ENCODE measurements around the gene WDR62. TPM values are rescaled to one million over a fixed set of nuclear protein-coding genes. Genes with fewer than 3 reads are reported as not detected.

Gene WDR62
- total and polyA plus RNA-seq, 2 of the 8 experiments (the other 6 are each of a cell fraction or from before 2014, with no cell fraction given), result 28.2 to 39.5 TPM

DNA sequence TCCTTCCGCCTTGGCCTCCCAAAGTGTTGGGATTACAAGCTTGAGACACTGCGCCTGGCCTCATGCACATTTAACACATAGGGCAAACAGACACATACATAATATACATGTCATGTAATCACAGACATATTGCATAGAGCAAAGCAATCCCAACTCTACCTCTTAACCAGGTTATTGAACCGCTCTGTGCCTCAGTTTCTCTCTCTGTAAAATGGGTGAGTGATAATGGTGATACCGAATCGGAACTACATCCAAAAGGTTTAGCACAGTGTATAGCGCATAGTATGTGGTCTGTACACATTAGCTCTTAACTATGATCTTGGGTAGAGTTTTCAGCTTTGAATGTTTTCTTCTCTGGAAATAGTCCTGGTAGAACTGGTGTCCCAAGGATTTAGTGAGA, 89.9 kb downstream of the WDR62 start:
- Histone ChIP-seq H4K8ac (ENCODE audit: extremely low read depth, insufficient read depth, low read length) (no peak overlapping the region), H3K4me2 (ENCODE audit: insufficient read depth in 1 of 2, low read depth in 2 of 2, low read length in 2 of 2) (no peak overlapping the region), H3K79me1 (ENCODE audit: low read depth, low read length) (peaks cover 3% of the 10 kb centered on the region), H3K4ac (replicated peaks; ENCODE audit: insufficient read length, low read depth, low read length) (no peak overlapping the region), H3K18ac (ENCODE audit: extremely low read depth, low read length) (no peak overlapping the region), H3K14ac (ENCODE audit: insufficient read length) (no peak overlapping the region), H2BK120ac (replicated peaks; ENCODE audit: low read depth, low read length) (no peak overlapping the region), H3K4me1 (replicated peaks in 1 of 4; ENCODE audit: control insufficient read depth in 3 of 4, insufficient read depth in 4 of 4, low read length in 3 of 4) (peaks cover 0 to 3% (median 3%) of the 10 kb centered on the region in 4 experiments; a peak in 3 of 7 replicates), H2BK15ac (ENCODE audit: low read length) (no peak overlapping the region), H3K9ac (replicated peaks in 1 of 4; ENCODE audit: extremely low read depth in 1 of 4, low read depth in 3 of 4, low read length in 3 of 4) (no peak overlapping the region), H3K27me3 (replicated peaks in 1 of 4; ENCODE audit: control insufficient read depth in 3 of 4, extremely low read depth in 1 of 4, insufficient read depth in 3 of 4, low read length in 3 of 4) (no peaks in the 10 kb centered on the region), H3K27ac (ENCODE audit: low read depth, low read length) (no peak overlapping the region), H3K9me3 (ENCODE audit: insufficient read depth in 2 of 2, low read depth in 1 of 2, low read length in 1 of 2) (no peaks in the 10 kb centered on the region), H3K36me3 (ENCODE audit: control insufficient read depth in 2 of 4, insufficient read depth in 4 of 4, low read length in 3 of 4) (peaks cover 17 to 55% (median 40%) of the 10 kb centered on the region in 4 experiments), H2BK5ac (ENCODE audit: low read depth, low read length) (no peak overlapping the region), H2AFZ (ENCODE audit: low read length) (no peak overlapping the region), H3K79me2 (ENCODE audit: control insufficient read depth in 1 of 2, insufficient read depth in 2 of 2, low read length in 2 of 2) (peaks cover 0 to 12% of the 10 kb centered on the region in 2 experiments; a peak in 1 of 4 replicates), H2BK12ac (ENCODE audit: low read depth, low read length) (no peak overlapping the region), H4K20me1 (replicated peaks in 1 of 2; ENCODE audit: control insufficient read depth in 1 of 2, insufficient read depth in 2 of 2, low read length in 2 of 2) (peaks cover 0 to 11% of the 10 kb centered on the region in 2 experiments), H3K56ac (replicated peaks; ENCODE audit: insufficient read length, low read depth, low read length) (no peak overlapping the region), H2AK5ac (ENCODE audit: low read depth, low read length) (no peak overlapping the region), H3K23ac (ENCODE audit: insufficient read length) (no peak overlapping the region), H4K91ac (replicated peaks; ENCODE audit: insufficient read length, low read length) (no peak overlapping the region), H3K23me2 (ENCODE audit: low read depth, low read length) (peaks cover 10% of the 10 kb centered on the region; the same call in 1 of the 2 replicates), H3K4me3 (ENCODE audit: extremely low read depth in 1 of 4, insufficient read depth in 2 of 4, low read depth in 3 of 4, low read length in 4 of 4) (no peak overlapping the region), H2BK20ac (ENCODE audit: low read length) (no peak overlapping the region), H4K5ac (ENCODE audit: insufficient read length, low read depth, low read length) (no peak overlapping the region)
- no peak for FAIRE-seq
- TF ChIP-seq EZH2 (IDR thresholded peaks at IDR 0.05; ENCODE audit: low read depth, low read length, severe bottlenecking), result no peak
- TF ChIP-seq KDM5A (IDR thresholded peaks at IDR 0.05; ENCODE audit: low read length), result no peak
- no peak for TF ChIP-seq POLR2AphosphoS5 (IDR thresholded peaks at IDR 0.05; ENCODE audit: low read depth, low read length)
- TF ChIP-seq TBP (IDR thresholded peaks at IDR 0.05; ENCODE audit: low read depth, low read length), result no peak
- TF ChIP-seq GTF2F1 (IDR thresholded peaks at IDR 0.05; ENCODE audit: borderline replicate concordance, low read depth, low read length), result no peak
- TF ChIP-seq ASH2L (IDR thresholded peaks at IDR 0.05; ENCODE audit: low read length), result no peak
- no peak for TF ChIP-seq RFX5 (IDR thresholded peaks at IDR 0.05; ENCODE audit: borderline replicate concordance, low read depth, low read length)
- TF ChIP-seq NANOG (IDR thresholded peaks at IDR 0.05; ENCODE audit: insufficient read depth, low read depth, low read length, poor library complexity, severe bottlenecking), result no peak
- no peak for TF ChIP-seq TAF1 (IDR thresholded peaks at IDR 0.05; ENCODE audit: low read depth, low read length)
- no peak for TF ChIP-seq SRF (IDR thresholded peaks at IDR 0.05; ENCODE audit: low read depth, low read length)
- no peak for TF ChIP-seq NRF1 (IDR thresholded peaks at IDR 0.05; ENCODE audit: low read depth, low read length)
- no peak for TF ChIP-seq FOSL1 (IDR thresholded peaks at IDR 0.05; ENCODE audit: insufficient read depth, low read depth, low read length)
- ChIA-PET CTCF (ENCODE audit: partially characterized antibody) (interaction anchor here (1.1 kb wide), 1 partner anchor 9 kb away, joined by 5 read pairs; no protein-coding TSS in a partner anchor), POLR2A (ENCODE audit: partially characterized antibody) (interaction anchor here (1.2 kb wide), 1 partner anchor 29 kb away, joined by 3 read pairs; no protein-coding TSS in a partner anchor)
- no peak for DNase-seq (ENCODE audit: low read depth in 1 of 2, low spot score in 2 of 2)
- 97% methylated on average over 6 of the region's 6 CpGs; no CpG with 5 or more reads in 1 of the 2 experiments for WGBS, 2 experiments (ENCODE audit: extremely low coverage in 1 of 2, insufficient coverage in 1 of 2, insufficient read length in 1 of 2, insufficient replicate concordance in 2 of 2, low coverage in 1 of 2, low lambda C conversion rate in 2 of 2, missing lambda C conversion rate in 1 of 2)
